Measurements from ENCODE around the gene ENKUR. TPM values are rescaled to one million over a fixed set of nuclear protein-coding genes. Genes with fewer than 3 reads are reported as not detected.
A peak's percentile ranks its signal among the peaks of the same experiment; 100 is the strongest.

Gene ENKUR
- total RNA-seq, 2 experiments from 2014 or later = not detected

DNA sequence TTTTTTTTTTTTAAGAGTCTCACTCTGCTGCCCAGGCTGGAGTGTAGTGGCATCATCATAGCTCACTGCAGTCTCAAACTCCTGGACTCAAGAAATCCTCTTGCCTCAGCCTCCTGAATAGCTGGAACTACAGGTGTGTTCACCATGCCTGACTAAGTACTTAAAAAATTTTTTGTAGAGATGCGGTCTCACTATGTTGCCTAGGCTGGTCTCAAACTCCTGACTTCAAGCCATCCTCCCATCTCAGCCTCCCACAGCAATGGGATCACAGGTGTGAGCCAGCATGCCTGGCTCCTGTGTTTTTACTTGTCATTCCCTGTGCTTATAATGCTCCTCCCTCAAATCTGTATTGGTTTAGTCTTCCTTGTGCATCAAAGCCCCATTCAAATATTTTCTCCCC lies 47.2 kb upstream of the ENKUR start:
- H3K27ac Mint-ChIP-seq = no peak overlapping the region
- CTCF ChIA-PET = no interaction called here

DNA sequence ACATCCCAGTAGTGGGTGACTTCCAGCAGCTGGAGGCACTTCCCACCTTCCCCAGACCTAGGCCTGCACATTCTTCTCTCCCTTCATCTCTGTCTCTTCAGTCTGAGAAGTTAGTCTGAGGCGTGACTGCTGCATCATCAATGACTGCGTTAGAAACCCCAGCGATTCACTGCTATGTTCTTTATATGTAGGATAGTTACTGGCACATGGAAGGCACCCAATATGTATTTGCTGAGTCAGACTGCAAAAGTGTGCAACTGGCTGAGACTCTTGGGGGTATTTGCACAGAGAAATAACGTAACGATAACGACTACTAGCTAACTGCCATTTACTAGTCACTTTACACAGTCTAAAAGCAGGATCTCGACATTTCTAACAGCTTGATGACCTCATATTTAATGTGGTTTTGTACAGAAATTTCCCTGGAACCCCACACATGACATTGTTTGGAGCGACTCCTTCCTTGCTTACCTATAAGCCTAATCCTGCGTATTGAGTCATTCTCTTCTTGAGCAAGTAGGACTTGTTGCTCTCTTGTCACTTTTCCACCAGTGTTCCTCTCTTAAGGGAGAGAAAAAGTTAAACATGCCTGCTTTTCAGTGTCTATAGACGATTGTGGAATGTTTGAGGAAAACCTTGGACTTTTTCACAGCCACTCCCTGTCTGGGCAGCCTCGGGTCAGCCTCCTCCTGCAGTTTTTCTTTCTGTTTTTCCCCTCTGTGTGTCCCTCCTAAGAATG lies 45.9 kb upstream of the ENKUR start:
- DNase-seq (no peak), ATAC-seq (ENCODE audit: poor library complexity) (no peak)
- H3K27ac ChIP-seq (ENCODE audit: low read depth in 1 of 2, low read length in 2 of 2) = peak overlapping the region in 1 of 2 donors; percentile 23
- intact Hi-C loops (cut with DNase I, micrococcal nuclease) = no loop called here
- CTCF ChIA-PET = no interaction called here
- POLR2A ChIA-PET = no interaction called here
- no peaks in the 10 kb centered on the region for H3K27me3 ChIP-seq (ENCODE audit: control insufficient read depth in 1 of 2, insufficient read depth in 2 of 2, low read length in 2 of 2)
- TF ChIP-seq CTCF (IDR thresholded peaks at IDR 0.05) = no peak
- H3K9me3 ChIP-seq (ENCODE audit: control insufficient read depth in 1 of 2, insufficient read depth in 1 of 2, low read length in 2 of 2) = no peaks in the 10 kb centered on the region
- H3K4me1 ChIP-seq (ENCODE audit: insufficient read depth, low read length) = peaks cover 6% of the 10 kb centered on the region
- Mint-ChIP-seq H3K4me3 (no peak overlapping the region), H3K27ac (peak overlapping the region; percentile 66), H3K9me3 (no peaks in the 10 kb centered on the region), H3K4me1 (ENCODE audit: low read depth) (peaks cover 16% of the 10 kb centered on the region), H3K27me3 (no peaks in the 10 kb centered on the region), H3K36me3 (ENCODE audit: low read depth) (no peaks in the 10 kb centered on the region)
- peak overlapping the region; percentile 7 for H3K4me3 ChIP-seq (ENCODE audit: low read length)
- no peaks in the 10 kb centered on the region for H3K36me3 ChIP-seq (ENCODE audit: insufficient read depth, low read length)

More for the DNA sequence above, 47.2 kb upstream of the ENKUR start:
- ATAC-seq (ENCODE audit: poor library complexity) (no peak), DNase-seq (no peak)
- Mint-ChIP-seq H3K36me3 (ENCODE audit: low read depth) (no peaks in the 10 kb centered on the region), H3K27me3 (no peaks in the 10 kb centered on the region), H3K4me3 (no peak overlapping the region), H3K4me1 (ENCODE audit: low read depth) (peaks cover 16% of the 10 kb centered on the region), H3K9me3 (no peaks in the 10 kb centered on the region)
- TF ChIP-seq CTCF (IDR thresholded peaks at IDR 0.05) = no peak
- Histone ChIP-seq H3K36me3 (ENCODE audit: insufficient read depth, low read length) (no peaks in the 10 kb centered on the region), H3K4me1 (ENCODE audit: insufficient read depth, low read length) (peaks cover 6% of the 10 kb centered on the region), H3K4me3 (ENCODE audit: low read length) (no peak overlapping the region), H3K9me3 (ENCODE audit: control insufficient read depth in 1 of 2, insufficient read depth in 1 of 2, low read length in 2 of 2) (no peaks in the 10 kb centered on the region), H3K27me3 (ENCODE audit: control insufficient read depth in 1 of 2, insufficient read depth in 2 of 2, low read length in 2 of 2) (no peaks in the 10 kb centered on the region), H3K27ac (ENCODE audit: low read depth in 1 of 2, low read length in 2 of 2) (no peak overlapping the region)
- POLR2A ChIA-PET = no interaction called here
- intact Hi-C loops (cut with DNase I, micrococcal nuclease) = no loop called here

DNA sequence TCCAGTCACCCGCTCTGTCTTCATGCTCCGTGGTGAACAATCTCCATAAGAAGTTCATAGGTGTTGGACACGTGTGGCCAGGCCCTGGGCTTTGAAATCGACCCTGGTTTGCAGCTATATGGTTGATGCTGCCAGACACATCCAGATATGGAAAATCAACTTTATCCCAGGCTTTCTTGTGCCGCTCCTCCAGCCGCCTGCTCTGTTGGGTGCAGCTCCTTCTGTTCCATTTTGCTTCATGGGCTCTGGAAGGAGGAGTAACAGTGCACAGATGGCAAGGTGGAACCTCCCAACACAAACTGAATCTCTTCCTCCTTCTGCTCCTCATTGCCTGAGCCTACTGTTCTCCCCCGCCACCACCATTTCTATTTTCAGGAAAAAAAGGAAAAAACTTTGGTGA lies 45.2 kb upstream of the ENKUR start:
- ChIA-PET CTCF (no interaction called here), POLR2A (no interaction called here)
- H3K36me3 Mint-ChIP-seq (ENCODE audit: low read depth) = no peaks in the 10 kb centered on the region
- Histone ChIP-seq H3K4me1 (ENCODE audit: insufficient read depth, low read length) (peaks cover 6% of the 10 kb centered on the region), H3K9me3 (ENCODE audit: control insufficient read depth in 1 of 2, insufficient read depth in 1 of 2, low read length in 2 of 2) (no peaks in the 10 kb centered on the region), H3K27ac (ENCODE audit: low read depth in 1 of 2, low read length in 2 of 2) (no peak overlapping the region), H3K4me3 (ENCODE audit: low read length) (no peak overlapping the region), H3K27me3 (ENCODE audit: control insufficient read depth in 1 of 2, insufficient read depth in 2 of 2, low read length in 2 of 2) (no peaks in the 10 kb centered on the region), H3K36me3 (ENCODE audit: insufficient read depth, low read length) (no peaks in the 10 kb centered on the region)
- H3K4me1 Mint-ChIP-seq (ENCODE audit: low read depth) = peaks cover 16% of the 10 kb centered on the region
- H3K9me3 Mint-ChIP-seq = no peaks in the 10 kb centered on the region
- intact Hi-C loops (cut with DNase I, micrococcal nuclease) = no loop called here
- no peak overlapping the region for H3K4me3 Mint-ChIP-seq
- no peak overlapping the region for H3K27ac Mint-ChIP-seq
- no peak for ATAC-seq (ENCODE audit: poor library complexity)
- H3K27me3 Mint-ChIP-seq = no peaks in the 10 kb centered on the region
- DNase-seq = no peak
- no peak for TF ChIP-seq CTCF (IDR thresholded peaks at IDR 0.05)

Data from CD4-positive, alpha-beta T cell (primary cell).